Left forelimb (tissue), 1 donor: Measurements from ENCODE around the gene ADGRL3.
"Not testable (repeated sequence)": the region's sequence is repeated elsewhere in the genome, so short reads cannot be mapped to it uniquely, and the experiment has no call there.

Source experiments
- DNase-seq: peaks from one replicate; pipeline ENCODE4 v3.0.0-alpha.2; 2018; ENCODE audit warnings: low spot score

ADGRL3 gene

DNA sequence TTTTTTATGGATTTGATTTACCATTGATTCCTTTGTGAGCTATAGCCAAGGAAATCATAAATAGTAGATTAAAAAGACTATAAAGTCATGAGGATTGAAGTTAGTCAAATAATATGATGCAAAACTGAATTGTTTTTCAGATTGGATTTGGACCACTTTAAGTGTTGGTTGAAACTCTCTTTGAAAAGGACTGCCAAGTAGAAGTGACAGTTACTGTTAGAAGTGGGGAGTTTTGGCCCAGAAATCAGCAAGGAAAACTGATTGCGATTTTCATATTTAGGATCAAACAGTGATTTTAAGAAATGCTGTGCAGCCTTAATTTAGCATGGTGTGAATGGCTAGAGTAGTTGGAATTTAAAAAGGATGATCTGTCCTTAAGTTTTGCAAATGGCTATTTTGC, 4.9 kb downstream of the ADGRL3 start:
- no peak for DNase-seq

DNA sequence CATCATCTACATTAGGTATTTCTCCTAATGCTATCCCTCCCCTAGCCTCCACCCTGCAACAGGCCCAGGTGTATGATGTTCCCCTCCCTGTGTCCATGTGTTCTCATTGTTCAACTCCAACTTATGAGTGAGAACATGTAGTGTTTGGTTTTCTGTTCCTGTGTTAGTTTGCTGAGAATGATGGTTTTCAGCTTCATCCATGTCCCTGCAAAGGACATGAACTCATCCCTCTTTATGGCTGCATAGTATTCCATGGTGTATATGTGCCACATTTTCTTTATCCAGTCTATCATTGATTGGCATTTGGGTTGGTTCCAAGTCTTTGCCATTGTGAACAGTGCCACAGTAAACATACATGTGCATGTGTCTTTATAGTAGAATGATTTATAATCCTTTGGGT, 7.0 kb downstream of the ADGRL3 start:
- not testable (repeated sequence) for DNase-seq

GRCh38 chr4:61210186-61210939, 10.2 kb downstream of the ADGRL3 start:
- no peak for DNase-seq

DNA sequence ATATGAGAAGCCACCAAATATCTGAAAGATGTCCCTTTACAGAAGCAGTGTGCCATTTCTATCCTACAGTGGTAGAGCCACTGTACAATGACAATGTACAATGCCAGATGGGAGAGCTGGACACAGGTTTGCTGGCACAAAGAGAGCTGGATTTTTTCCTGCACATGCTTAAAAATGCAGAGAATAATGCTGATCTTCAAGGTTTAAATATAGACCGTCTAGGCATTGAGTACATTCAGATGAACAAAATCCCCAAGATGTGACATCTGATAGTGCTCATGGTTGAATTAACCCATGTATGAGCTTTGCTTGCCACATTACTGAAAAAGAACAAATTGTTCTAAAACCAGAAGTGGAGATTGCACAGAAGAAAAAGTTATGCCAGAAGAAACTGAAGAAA, 11.7 kb downstream of the ADGRL3 start:
- DNase-seq: no peak

- no peak for DNase-seq
Measured at GRCh38 chr4:61212788-61213187, 12.7 kb downstream of the ADGRL3 start.

DNA sequence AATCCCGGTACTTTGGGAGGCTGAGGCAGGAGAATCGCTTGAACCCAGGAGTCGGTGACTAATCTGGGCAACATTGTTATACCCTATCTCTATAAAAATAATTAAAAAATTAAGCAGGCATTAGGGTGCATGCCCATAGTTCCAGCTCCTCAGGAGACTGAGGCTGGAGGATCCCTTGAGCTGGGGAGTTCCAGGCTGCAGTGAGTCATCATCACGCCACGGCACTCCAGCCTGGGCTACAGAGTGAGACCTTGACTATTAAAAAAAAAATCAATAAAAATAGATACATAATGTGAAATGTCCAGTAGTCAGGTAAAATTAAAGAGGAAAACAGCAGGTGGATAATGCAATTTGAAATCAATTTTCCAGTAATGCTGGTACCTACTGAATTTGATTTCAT, 14.6 kb downstream of the ADGRL3 start:
- no peak for DNase-seq

- no peak for DNase-seq
Measured at GRCh38 chr4:61217222-61217621, 17.1 kb downstream of the ADGRL3 start.

DNA sequence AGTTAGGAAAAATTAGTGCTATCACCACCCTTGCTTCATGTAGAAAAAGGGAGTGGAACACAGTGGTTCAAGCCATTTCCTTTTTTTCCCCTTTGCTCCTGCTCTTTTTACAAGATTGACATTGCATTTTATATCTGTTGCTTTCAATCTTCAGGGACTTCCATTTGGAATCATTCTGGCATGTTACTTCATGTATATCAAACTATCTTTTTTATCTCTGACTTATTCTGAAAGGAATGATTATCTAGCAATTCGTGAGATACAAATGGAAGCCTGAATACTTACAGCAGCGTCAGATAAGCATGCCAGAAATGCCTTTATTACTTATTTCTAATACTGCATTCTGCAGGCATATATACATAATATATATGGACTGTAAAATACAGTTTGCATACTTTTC, 20.4 kb downstream of the ADGRL3 start:
- no peak for DNase-seq

DNA sequence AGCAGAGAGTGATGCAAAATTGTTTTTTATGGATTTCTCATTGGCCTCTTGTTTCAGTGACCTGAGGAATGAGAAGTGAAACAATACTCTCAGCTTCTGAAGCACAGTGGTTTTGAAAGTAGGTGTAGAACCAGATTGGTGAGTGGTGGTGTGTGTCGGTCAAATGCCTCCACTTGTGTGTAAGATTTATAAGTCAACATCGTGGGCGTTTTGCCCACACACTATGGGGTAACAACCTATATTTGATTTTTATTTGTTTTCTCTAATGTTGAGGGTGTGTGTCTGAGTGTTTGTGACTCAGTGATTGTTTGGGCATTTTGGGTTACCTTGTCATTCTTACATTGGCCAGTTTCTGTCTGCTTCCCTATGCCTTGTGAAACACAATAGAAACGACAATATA, 23.3 kb downstream of the ADGRL3 start:
- DNase-seq: no peak

GRCh38 chr4:61224573-61224972, 24.4 kb downstream of the ADGRL3 start:
- DNase-seq: no peak

GRCh38 chr4:61225656-61226055, 25.5 kb downstream of the ADGRL3 start:
- no peak for DNase-seq

DNA sequence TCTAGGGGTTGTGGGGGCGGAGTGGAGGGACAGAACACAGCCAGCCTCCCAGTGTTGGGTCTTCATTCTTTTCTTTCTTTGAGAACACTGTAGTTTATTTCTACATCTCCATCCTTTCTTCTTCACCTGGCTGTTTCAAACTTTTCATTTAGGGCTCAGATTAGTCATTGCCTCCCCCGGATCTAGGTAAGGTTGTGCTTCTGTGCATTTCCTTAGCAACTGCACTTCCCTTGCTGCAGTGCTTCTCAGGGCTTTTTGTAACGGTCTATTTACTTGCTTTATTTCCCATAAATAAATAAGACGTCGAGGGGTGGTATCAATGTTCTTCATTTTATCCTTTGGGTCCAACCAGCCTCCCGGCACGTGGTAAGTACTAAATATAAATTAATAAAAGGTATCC, 31.3 kb downstream of the ADGRL3 start:
- DNase-seq: no peak

- no peak for DNase-seq
Measured at GRCh38 chr4:61239250-61239649, 39.1 kb downstream of the ADGRL3 start.

DNA sequence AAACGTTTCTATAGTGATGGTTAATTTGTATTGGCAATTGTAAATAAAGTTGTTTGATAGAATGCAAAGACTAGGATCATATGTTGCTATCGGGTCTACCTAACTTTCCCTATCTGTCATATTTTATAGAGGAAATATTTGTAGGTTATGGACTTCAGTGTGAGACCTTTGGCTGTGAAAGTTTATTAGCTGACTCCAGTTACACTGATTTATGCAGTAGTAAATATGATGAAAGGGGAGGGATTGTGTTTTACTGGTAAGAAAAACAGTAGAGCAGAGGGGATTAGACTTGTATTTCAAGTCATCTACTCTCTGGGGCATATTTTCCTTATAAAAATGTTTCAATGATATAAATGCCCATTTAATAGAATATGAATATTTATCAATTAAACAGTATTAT, 43.8 kb downstream of the ADGRL3 start:
- DNase-seq: no peak

GRCh38 chr4:61245069-61245714, 45.1 kb downstream of the ADGRL3 start:
- DNase-seq: no peak

GRCh38 chr4:61246034-61246433, 45.9 kb downstream of the ADGRL3 start:
- DNase-seq: no peak

GRCh38 chr4:61248705-61249104, 48.6 kb downstream of the ADGRL3 start:
- DNase-seq: no peak

DNA sequence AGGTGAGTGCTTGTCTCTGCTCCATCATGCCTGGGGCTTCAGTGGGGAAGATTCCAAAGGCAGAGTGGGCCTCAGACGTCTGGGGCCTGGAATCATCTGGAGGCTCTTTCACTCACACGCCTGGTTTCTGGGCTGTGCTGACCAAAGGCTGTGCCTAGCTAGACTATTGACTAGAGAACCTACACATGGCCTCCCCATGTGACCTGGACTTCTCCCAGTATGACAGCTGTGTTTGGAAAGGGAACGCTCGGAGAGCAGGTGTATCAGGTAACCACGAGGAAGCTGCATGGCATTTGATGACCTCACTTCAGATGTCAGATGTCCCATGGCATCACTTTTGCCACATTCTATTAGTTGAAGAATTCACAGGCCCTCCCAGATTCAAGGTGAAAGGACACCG, 51.0 kb downstream of the ADGRL3 start:
- no peak for DNase-seq

DNA sequence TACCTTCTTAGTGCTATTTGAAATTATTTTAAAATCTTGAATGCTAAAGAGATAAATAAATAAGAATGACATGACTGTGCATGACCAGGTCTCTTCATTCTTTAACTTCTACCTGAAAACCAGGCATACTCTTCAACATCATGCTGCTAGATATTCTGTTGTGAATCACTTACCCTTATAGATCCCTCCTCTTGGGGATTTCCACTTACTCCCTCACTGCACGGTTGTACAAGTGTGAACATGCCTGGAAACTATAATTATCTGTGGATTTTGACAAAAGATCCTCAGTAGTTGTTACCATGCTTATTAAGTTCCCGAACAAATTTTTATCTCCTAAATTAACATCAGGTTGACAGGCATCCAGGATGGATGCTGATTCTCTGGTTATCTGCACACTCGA, 54.3 kb downstream of the ADGRL3 start:
- DNase-seq: no peak

GRCh38 chr4:61273233-61273632, 73.1 kb downstream of the ADGRL3 start:
- no peak for DNase-seq

- DNase-seq: no peak
Measured at GRCh38 chr4:61274286-61274685, 74.2 kb downstream of the ADGRL3 start.

- DNase-seq: no peak
Measured at GRCh38 chr4:61275241-61275640, 75.1 kb downstream of the ADGRL3 start.

DNA sequence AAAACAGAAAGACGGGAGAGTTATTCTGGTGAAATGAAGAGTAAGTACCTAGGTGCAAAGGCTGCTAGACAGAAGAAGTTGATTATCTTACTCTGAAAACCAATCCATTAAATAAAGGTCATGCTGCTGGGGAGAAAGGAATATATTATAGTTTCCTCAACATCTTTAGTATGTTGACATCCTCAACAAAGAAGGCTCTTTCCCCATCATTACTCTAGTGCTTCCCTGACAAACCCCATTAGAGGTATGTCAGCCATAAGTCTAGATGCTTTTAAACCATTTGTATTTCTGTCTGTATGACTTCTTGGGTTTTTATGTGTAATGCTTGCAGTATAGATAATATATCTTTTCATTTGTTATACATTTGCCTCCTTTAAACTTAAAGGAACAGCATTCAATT, 75.9 kb downstream of the ADGRL3 start:
- no peak for DNase-seq
